ENCODE data around the gene WNT4. TPM values are rescaled to one million over a fixed set of nuclear protein-coding genes. Genes with fewer than 3 reads are reported as not detected.

The WNT4 gene
- total and polyA plus RNA-seq, 3 experiments from 2014 or later: 0.08 TPM; not detected in 2

DNA sequence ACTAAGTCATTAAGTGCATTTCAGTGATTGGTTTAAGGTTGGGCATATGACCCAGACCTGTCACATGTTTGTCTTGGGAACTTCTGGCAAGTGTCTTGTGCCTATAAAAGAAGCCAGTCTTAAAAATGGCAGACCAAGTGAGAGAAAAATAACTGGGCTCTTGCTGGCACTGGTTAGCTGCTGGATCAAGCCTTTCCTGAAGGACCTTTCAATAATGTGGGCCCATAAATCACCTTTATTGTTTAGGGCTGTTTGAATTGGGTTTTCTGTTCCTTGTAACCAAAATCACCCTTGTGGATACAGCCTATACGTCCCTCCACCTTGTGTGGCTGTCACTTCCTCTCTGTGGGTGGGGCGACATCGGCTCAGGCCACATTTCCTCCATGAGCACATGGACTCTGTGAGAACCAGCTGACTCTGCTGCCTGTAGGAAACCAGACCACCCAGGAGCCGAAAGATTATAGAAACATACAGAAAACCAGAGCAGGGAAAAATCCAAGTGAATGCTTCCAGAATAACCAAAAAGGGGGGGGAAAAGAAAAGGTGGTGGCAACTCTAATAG lies 25.6 kb upstream of the WNT4 start:
- Histone ChIP-seq H3K4me1 (ENCODE audit: insufficient read depth, low read length) (no peaks in the 10 kb centered on the region), H3K27me3 (ENCODE audit: insufficient read depth, low read length, poor library complexity, severe bottlenecking) (no peaks in the 10 kb centered on the region), H3K9me3 (ENCODE audit: low read length) (no peaks in the 10 kb centered on the region), H3K4me3 (ENCODE audit: low read length) (no peak overlapping the region), H3K36me3 (ENCODE audit: insufficient read depth, low read length) (no peaks in the 10 kb centered on the region), H3K27ac (ENCODE audit: low read depth, low read length) (no peak overlapping the region)
- H3K36me3 Mint-ChIP-seq: no peaks in the 10 kb centered on the region
- no peaks in the 10 kb centered on the region for H3K4me1 Mint-ChIP-seq
- H3K27me3 Mint-ChIP-seq: peaks cover 0 to 17% of the 10 kb centered on the region in 2 donors
- DNase-seq: no peak
- H3K4me3 Mint-ChIP-seq: no peak overlapping the region
- peak overlapping the region in 1 of 8 donors; percentile 17 for H3K27ac Mint-ChIP-seq
- ChIA-PET CTCF (no interaction called here), POLR2A (no interaction called here)
- no peaks in the 10 kb centered on the region for H3K9me3 Mint-ChIP-seq

DNA sequence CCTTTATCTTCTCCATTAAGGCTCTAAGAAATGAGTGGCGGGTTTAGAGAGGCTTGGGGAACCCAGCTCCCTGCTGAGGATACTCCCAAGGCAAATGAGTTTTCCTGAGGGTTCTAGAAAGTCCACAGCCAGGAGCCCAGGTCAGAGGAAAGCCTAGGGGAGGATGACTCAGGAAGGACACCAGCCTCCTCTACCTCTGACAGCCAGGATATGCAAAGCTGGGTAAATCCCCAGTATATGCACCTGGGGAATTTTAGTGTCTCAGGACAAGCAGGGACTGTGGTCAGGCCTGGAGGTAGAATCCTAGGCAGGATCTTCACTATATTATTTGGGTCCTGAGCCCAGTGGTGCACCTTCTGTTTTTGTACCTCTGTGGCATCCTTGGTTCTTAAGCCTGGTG lies 23.5 kb upstream of the WNT4 start:
- ChIA-PET CTCF (no interaction called here), POLR2A (no interaction called here)
- H3K27ac ChIP-seq (ENCODE audit: low read depth, low read length): no peak overlapping the region
- no peak for DNase-seq
- no peaks in the 10 kb centered on the region for H3K4me1 Mint-ChIP-seq
- H3K36me3 Mint-ChIP-seq: no peaks in the 10 kb centered on the region
- H3K27me3 Mint-ChIP-seq: peaks cover 0 to 16% of the 10 kb centered on the region in 2 donors
- H3K9me3 Mint-ChIP-seq: no peaks in the 10 kb centered on the region
- no peak overlapping the region for H3K4me3 ChIP-seq (ENCODE audit: low read length)
- no peak overlapping the region for H3K4me3 Mint-ChIP-seq
- peak overlapping the region in 1 of 8 donors; percentile 58 for H3K27ac Mint-ChIP-seq
- no peaks in the 10 kb centered on the region for H3K9me3 ChIP-seq (ENCODE audit: low read length)
- no peaks in the 10 kb centered on the region for H3K4me1 ChIP-seq (ENCODE audit: insufficient read depth, low read length)
- no peaks in the 10 kb centered on the region for H3K36me3 ChIP-seq (ENCODE audit: insufficient read depth, low read length)
- H3K27me3 ChIP-seq (ENCODE audit: insufficient read depth, low read length, poor library complexity, severe bottlenecking): no peaks in the 10 kb centered on the region

DNA sequence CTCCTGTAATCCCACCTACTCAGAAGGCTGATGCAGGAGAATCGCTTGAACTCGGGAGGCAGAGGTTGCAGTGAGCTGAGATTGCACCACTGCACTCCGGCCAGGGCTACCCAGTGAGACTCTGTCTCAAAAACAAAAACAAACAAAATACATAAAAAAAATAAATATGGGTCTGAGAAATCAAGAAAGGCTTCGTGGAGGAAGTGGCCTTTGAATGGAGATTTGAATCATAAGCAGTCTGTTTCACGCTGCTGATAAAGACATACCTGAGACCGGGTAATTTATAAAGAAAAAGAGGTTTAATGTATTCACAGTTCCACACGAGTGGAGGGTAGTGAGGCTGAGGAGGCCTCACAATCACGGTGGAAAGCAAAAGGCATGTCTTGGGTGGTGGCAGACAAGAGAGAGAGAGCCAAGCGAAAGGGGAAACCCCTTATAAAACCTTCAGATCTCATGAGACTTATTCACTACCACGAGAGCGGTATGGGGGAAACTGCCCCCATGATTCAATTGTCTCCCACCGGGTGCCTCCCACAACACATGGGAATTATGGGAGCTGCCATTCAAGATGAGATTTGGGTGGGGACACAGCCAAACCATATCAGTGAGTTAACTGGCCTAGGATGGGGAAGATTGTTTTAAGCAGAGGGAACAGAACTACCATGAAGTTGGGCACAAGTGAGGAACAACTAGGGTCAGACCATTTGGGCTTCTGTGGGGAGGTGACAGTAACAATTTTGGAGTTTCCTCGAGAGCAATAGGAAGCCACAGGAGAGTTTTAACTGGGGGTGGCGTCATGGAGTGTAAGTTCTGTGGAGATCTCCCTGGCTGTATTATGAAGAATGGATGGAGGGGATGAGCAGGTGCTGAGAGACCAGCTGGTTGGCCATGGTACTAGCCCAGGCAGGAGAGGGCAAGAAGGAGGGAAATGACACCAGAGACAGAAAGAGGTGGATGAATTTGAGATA lies 22.2 kb upstream of the WNT4 start:
- no peaks in the 10 kb centered on the region for H3K4me1 Mint-ChIP-seq
- no peak overlapping the region for H3K4me3 ChIP-seq (ENCODE audit: low read length)
- DNase-seq: no peak
- H3K9me3 Mint-ChIP-seq: no peaks in the 10 kb centered on the region
- H3K4me1 ChIP-seq (ENCODE audit: insufficient read depth, low read length): no peaks in the 10 kb centered on the region
- H3K36me3 ChIP-seq (ENCODE audit: insufficient read depth, low read length): no peaks in the 10 kb centered on the region
- H3K27me3 ChIP-seq (ENCODE audit: insufficient read depth, low read length, poor library complexity, severe bottlenecking): no peaks in the 10 kb centered on the region
- ChIA-PET CTCF (no interaction called here), POLR2A (no interaction called here)
- no peaks in the 10 kb centered on the region for H3K9me3 ChIP-seq (ENCODE audit: low read length)
- H3K4me3 Mint-ChIP-seq: no peak overlapping the region
- no peak overlapping the region for H3K27ac ChIP-seq (ENCODE audit: low read depth, low read length)
- H3K27ac Mint-ChIP-seq: no peak overlapping the region
- H3K27me3 Mint-ChIP-seq: peaks cover 0 to 16% of the 10 kb centered on the region in 2 donors
- H3K36me3 Mint-ChIP-seq: no peaks in the 10 kb centered on the region

DNA sequence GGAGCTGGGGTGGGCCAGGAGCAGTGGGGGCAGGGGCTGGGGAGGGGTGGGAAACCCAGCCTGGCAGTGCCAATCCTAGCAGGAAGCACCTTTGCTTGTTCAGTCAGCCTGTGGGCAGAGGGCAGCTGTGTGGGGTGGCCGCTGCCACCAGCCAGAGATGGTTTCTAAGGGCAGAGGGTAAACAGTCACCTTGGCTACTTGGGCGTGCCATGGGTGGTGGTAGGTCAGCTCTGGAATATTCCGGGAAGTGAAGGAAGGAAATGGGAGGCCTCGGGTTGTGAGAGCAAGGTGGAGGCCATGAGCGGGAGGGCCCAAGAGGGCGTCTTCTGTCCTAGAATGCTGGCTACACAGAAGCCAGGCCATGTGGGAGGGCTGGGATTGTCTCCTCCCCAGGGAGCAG lies 20.7 kb upstream of the WNT4 start:
- H3K4me3 ChIP-seq (ENCODE audit: low read length): no peak overlapping the region
- DNase-seq: no peak
- no peak overlapping the region for H3K4me3 Mint-ChIP-seq
- no peak overlapping the region for H3K27ac Mint-ChIP-seq
- H3K27me3 ChIP-seq (ENCODE audit: insufficient read depth, low read length, poor library complexity, severe bottlenecking): no peaks in the 10 kb centered on the region
- no peaks in the 10 kb centered on the region for H3K4me1 ChIP-seq (ENCODE audit: insufficient read depth, low read length)
- no peaks in the 10 kb centered on the region for H3K9me3 ChIP-seq (ENCODE audit: low read length)
- no peaks in the 10 kb centered on the region for H3K4me1 Mint-ChIP-seq
- POLR2A ChIA-PET: no interaction called here
- CTCF ChIA-PET: no interaction called here
- H3K36me3 ChIP-seq (ENCODE audit: insufficient read depth, low read length): no peaks in the 10 kb centered on the region
- no peaks in the 10 kb centered on the region for H3K9me3 Mint-ChIP-seq
- no peak overlapping the region for H3K27ac ChIP-seq (ENCODE audit: low read depth, low read length)
- no peaks in the 10 kb centered on the region for H3K36me3 Mint-ChIP-seq
- peaks cover 0 to 16% of the 10 kb centered on the region in 2 donors for H3K27me3 Mint-ChIP-seq

DNA sequence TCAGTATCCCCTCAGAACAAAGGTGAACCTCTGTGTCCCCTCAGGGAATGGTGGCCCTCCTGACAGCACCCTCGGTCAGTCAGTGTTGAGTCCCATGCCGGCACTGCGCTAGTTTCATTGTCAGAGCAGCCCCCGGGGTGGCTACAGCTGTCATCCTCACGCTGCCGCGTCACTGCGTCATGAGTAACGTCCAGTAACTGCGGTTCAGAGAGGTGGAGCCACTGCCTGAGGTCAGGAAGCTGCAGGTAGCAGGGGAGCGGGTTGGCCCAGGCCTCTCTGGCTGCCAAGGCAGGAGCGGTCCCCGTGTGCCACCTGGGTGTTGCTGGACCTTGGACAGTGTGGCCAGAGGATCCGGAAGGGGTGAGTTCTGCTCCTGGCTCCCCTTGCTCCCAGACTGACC lies 20.2 kb upstream of the WNT4 start:
- Histone ChIP-seq H3K27me3 (ENCODE audit: insufficient read depth, low read length, poor library complexity, severe bottlenecking) (no peaks in the 10 kb centered on the region), H3K27ac (ENCODE audit: low read depth, low read length) (no peak overlapping the region), H3K9me3 (ENCODE audit: low read length) (no peaks in the 10 kb centered on the region), H3K36me3 (ENCODE audit: insufficient read depth, low read length) (no peaks in the 10 kb centered on the region), H3K4me3 (ENCODE audit: low read length) (no peak overlapping the region), H3K4me1 (ENCODE audit: insufficient read depth, low read length) (no peaks in the 10 kb centered on the region)
- Mint-ChIP-seq H3K36me3 (no peaks in the 10 kb centered on the region), H3K4me1 (no peaks in the 10 kb centered on the region), H3K27me3 (peaks cover 0 to 16% of the 10 kb centered on the region in 2 donors), H3K4me3 (no peak overlapping the region), H3K9me3 (no peaks in the 10 kb centered on the region), H3K27ac (no peak overlapping the region)
- CTCF ChIA-PET: no interaction called here
- POLR2A ChIA-PET: no interaction called here
- DNase-seq: no peak

DNA sequence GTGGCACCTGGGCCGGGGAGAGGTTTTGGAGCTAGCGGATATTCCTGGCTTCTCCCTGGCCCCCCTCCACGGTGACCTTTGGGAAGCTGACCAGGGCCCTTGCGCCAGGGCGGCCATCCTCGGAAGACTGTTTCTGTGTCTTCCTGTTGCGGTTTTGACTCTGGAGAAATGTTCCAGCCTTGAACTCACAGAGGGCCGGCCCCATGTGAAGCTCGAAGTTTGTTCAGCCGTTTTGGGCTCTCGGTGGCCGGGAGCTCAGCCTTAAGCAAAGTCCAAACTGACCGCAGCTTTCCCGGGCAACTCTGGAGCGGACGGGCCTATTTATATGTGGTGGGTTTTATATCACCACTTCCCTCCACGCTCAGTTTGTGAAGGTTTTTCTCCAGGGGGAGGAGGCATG lies 17.0 kb upstream of the WNT4 start:
- no peaks in the 10 kb centered on the region for H3K4me1 Mint-ChIP-seq
- no peak for DNase-seq
- Histone ChIP-seq H3K4me1 (ENCODE audit: insufficient read depth, low read length) (no peaks in the 10 kb centered on the region), H3K36me3 (ENCODE audit: insufficient read depth, low read length) (no peaks in the 10 kb centered on the region), H3K9me3 (ENCODE audit: low read length) (no peaks in the 10 kb centered on the region), H3K4me3 (ENCODE audit: low read length) (no peak overlapping the region), H3K27me3 (ENCODE audit: insufficient read depth, low read length, poor library complexity, severe bottlenecking) (peaks cover under 1% of the 10 kb centered on the region), H3K27ac (ENCODE audit: low read depth, low read length) (no peak overlapping the region)
- no peak overlapping the region for H3K4me3 Mint-ChIP-seq
- ChIA-PET POLR2A (no interaction called here), CTCF (no interaction called here)
- peaks cover 0 to 12% of the 10 kb centered on the region in 2 donors for H3K27me3 Mint-ChIP-seq
- H3K36me3 Mint-ChIP-seq: no peaks in the 10 kb centered on the region
- H3K27ac Mint-ChIP-seq: no peak overlapping the region
- H3K9me3 Mint-ChIP-seq: no peaks in the 10 kb centered on the region

DNA sequence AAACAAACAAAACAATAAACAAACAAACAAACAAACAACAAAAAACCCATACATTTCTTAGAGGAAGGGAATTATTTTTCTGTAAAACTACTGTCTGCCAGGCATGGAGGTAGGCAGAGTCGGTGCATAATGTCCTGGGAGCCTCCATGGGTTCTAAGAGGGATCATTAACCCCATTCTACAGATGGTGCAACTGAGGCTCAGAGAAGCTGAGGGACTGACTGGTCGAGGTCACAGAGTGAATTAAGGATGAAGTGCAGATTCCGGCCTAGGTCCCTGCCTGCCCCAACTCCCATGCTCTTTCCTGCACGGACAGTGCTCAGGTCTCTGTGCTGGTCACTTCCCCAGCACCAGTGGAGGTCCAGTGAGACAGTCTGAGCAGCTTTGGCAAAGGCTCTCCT lies 15.8 kb upstream of the WNT4 start:
- Mint-ChIP-seq H3K9me3 (no peaks in the 10 kb centered on the region), H3K4me3 (no peak overlapping the region), H3K36me3 (no peaks in the 10 kb centered on the region), H3K27me3 (peaks cover 2 to 22% of the 10 kb centered on the region in 2 donors), H3K27ac (no peak overlapping the region), H3K4me1 (peaks cover 0 to 4% (median 0%) of the 10 kb centered on the region in 3 donors)
- Histone ChIP-seq H3K4me3 (ENCODE audit: low read length) (no peak overlapping the region), H3K27me3 (ENCODE audit: insufficient read depth, low read length, poor library complexity, severe bottlenecking) (peaks cover 6% of the 10 kb centered on the region), H3K27ac (ENCODE audit: low read depth, low read length) (no peak overlapping the region), H3K9me3 (ENCODE audit: low read length) (no peaks in the 10 kb centered on the region), H3K4me1 (ENCODE audit: insufficient read depth, low read length) (no peaks in the 10 kb centered on the region), H3K36me3 (ENCODE audit: insufficient read depth, low read length) (no peaks in the 10 kb centered on the region)
- ChIA-PET CTCF (no interaction called here), POLR2A (no interaction called here)
- no peak for DNase-seq

DNA sequence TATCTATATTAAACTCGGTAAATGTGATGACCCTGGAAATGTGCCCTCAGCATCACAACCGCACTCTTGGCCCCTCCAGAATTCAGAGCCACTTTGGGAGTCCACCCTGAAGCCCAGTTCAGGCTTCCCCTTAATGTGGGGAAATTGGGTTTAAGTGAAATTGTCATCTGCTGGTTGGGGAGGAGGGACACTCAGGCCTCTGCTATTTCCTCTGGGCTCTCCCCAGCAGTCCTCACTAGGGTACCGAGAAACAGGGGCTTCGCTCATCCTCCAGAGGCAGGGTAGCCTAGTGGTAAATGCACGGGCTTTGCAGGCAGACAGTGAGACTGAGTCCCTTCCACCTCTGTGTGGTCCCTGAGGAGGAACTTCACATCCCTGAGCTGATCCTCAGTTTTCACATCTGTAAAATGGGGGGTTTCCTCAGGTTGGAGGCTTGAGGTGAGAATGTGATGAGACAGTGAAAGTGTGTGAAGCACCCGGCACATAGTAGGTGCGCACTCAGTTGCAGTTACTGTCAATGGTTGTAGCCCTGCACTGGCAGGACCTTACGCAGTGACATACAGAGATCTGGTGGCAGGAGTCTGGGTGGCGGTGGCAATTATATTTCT lies 14.6 kb upstream of the WNT4 start:
- H3K4me3 ChIP-seq (ENCODE audit: low read length): no peak overlapping the region
- Mint-ChIP-seq H3K4me1 (peaks cover 0 to 4% (median 0%) of the 10 kb centered on the region in 3 donors), H3K27me3 (peaks cover 9 to 34% of the 10 kb centered on the region in 2 donors), H3K4me3 (no peak overlapping the region), H3K9me3 (no peaks in the 10 kb centered on the region), H3K27ac (no peak overlapping the region), H3K36me3 (no peaks in the 10 kb centered on the region)
- H3K9me3 ChIP-seq (ENCODE audit: low read length): no peaks in the 10 kb centered on the region
- peaks cover 6% of the 10 kb centered on the region for H3K27me3 ChIP-seq (ENCODE audit: insufficient read depth, low read length, poor library complexity, severe bottlenecking)
- DNase-seq: no peak
- ChIA-PET POLR2A (no interaction called here), CTCF (no interaction called here)
- H3K27ac ChIP-seq (ENCODE audit: low read depth, low read length): no peak overlapping the region
- H3K36me3 ChIP-seq (ENCODE audit: insufficient read depth, low read length): no peaks in the 10 kb centered on the region
- H3K4me1 ChIP-seq (ENCODE audit: insufficient read depth, low read length): no peaks in the 10 kb centered on the region
